ENCODE results near the gene TINCR. TPM values are rescaled to one million over a fixed set of nuclear protein-coding genes. Genes with fewer than 3 reads are reported as not detected.

The TINCR gene
- total RNA-seq, 1 donor, result not detected

GRCh38 chr19:5607318-5608275, 39.8 kb upstream of the TINCR start:
- TF ChIP-seq CTCF (IDR thresholded peaks at IDR 0.05; ENCODE audit: insufficient read depth, low read length), result no peak
- H3K4me3 ChIP-seq (ENCODE audit: low read depth, low read length), result no peak overlapping the region
- DNase-seq (ENCODE audit: low read depth), result no peak

- TF ChIP-seq CTCF (IDR thresholded peaks at IDR 0.05; ENCODE audit: insufficient read depth, low read length), result no peak
- no peak for DNase-seq (ENCODE audit: low read depth)
These were observed 37.6 kb upstream of the TINCR start for GRCh38 chr19:5605362-5605761.

GRCh38 chr19:5603626-5604025, 35.9 kb upstream of the TINCR start:
- H3K4me3 ChIP-seq (ENCODE audit: low read depth, low read length), result no peak overlapping the region
- DNase-seq (ENCODE audit: low read depth), result no peak
- no peak for TF ChIP-seq CTCF (IDR thresholded peaks at IDR 0.05; ENCODE audit: insufficient read depth, low read length)

More at GRCh38 chr19:5605362-5605761, 37.6 kb upstream of the TINCR start:
- H3K4me3 ChIP-seq (ENCODE audit: low read depth, low read length), result no peak overlapping the region

- TF ChIP-seq CTCF (IDR thresholded peaks at IDR 0.05; ENCODE audit: insufficient read depth, low read length), result no peak
- no peak for DNase-seq (ENCODE audit: low read depth)
- H3K4me3 ChIP-seq (ENCODE audit: low read depth, low read length), result no peak overlapping the region
These were observed 33.0 kb upstream of the TINCR start for GRCh38 chr19:5600797-5601196.

- no peak overlapping the region for H3K4me3 ChIP-seq (ENCODE audit: low read depth, low read length)
- TF ChIP-seq CTCF (IDR thresholded peaks at IDR 0.05; ENCODE audit: insufficient read depth, low read length), result no peak
- DNase-seq (ENCODE audit: low read depth), result no peak
These were observed 28.0 kb upstream of the TINCR start for GRCh38 chr19:5595745-5596144.

GRCh38 chr19:5595129-5595528, 27.4 kb upstream of the TINCR start:
- H3K4me3 ChIP-seq (ENCODE audit: low read depth, low read length), result no peak overlapping the region
- TF ChIP-seq CTCF (IDR thresholded peaks at IDR 0.05; ENCODE audit: insufficient read depth, low read length), result no peak
- no peak for DNase-seq (ENCODE audit: low read depth)

Data from fibroblast of the aortic adventitia (primary cell).